Measurements from ENCODE around the gene CHRM1.
A peak's percentile ranks its signal among the peaks of the same experiment; 100 is the strongest.
"Not testable (repeated sequence)": the region's sequence is repeated elsewhere in the genome, so short reads cannot be mapped to it uniquely, and the experiment has no call there.

CHRM1 gene

DNA sequence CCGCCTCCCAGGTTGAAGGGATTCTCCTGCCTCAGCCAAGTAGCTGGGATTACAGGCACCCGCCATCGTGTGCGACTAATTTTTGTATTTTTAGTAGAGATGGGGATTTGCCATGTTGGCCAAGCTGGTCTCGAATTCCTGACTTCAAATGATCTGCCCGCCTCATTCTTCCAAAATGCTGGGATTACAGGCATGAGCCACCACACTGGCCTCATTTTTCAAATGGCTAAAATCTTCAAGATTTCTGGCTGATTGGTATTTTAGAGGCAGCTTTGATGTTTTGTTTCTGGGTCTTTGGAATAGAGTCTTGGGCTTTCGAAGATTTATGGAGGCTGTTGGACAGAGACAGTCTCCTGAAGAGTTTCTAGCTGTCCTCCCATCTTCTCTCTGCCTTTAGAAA, 46.3 kb downstream of the CHRM1 start:
- TF ChIP-seq, protein P1, sequence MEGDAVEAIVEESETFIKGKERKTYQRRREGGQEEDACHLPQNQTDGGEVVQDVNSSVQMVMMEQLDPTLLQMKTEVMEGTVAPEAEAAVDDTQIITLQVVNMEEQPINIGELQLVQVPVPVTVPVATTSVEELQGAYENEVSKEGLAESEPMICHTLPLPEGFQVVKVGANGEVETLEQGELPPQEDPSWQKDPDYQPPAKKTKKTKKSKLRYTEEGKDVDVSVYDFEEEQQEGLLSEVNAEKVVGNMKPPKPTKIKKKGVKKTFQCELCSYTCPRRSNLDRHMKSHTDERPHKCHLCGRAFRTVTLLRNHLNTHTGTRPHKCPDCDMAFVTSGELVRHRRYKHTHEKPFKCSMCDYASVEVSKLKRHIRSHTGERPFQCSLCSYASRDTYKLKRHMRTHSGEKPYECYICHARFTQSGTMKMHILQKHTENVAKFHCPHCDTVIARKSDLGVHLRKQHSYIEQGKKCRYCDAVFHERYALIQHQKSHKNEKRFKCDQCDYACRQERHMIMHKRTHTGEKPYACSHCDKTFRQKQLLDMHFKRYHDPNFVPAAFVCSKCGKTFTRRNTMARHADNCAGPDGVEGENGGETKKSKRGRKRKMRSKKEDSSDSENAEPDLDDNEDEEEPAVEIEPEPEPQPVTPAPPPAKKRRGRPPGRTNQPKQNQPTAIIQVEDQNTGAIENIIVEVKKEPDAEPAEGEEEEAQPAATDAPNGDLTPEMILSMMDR (IDR thresholded peaks at IDR 0.05; ENCODE audit: insufficient read depth, low read length) = no peak
- no peak for TF ChIP-seq POLR2AphosphoS5 (IDR thresholded peaks at IDR 0.05; ENCODE audit: low read depth)
- no peak for TF ChIP-seq SPI1 (IDR thresholded peaks at IDR 0.05; ENCODE audit: borderline replicate concordance, low read depth)
- no peak for TF ChIP-seq GABPA (IDR thresholded peaks at IDR 0.05; ENCODE audit: low read depth)
- Histone ChIP-seq H3K27me3 (ENCODE audit: insufficient read depth, poor library complexity, severe bottlenecking) (no peaks in the 10 kb centered on the region), H3K4me3 (replicated peaks; ENCODE audit: insufficient read depth, low read length) (no peak overlapping the region), H3K27ac (replicated peaks) (no peak overlapping the region)
- no peak for DNase-seq (ENCODE audit: low read depth in 1 of 2, low spot score in 1 of 2)

DNA sequence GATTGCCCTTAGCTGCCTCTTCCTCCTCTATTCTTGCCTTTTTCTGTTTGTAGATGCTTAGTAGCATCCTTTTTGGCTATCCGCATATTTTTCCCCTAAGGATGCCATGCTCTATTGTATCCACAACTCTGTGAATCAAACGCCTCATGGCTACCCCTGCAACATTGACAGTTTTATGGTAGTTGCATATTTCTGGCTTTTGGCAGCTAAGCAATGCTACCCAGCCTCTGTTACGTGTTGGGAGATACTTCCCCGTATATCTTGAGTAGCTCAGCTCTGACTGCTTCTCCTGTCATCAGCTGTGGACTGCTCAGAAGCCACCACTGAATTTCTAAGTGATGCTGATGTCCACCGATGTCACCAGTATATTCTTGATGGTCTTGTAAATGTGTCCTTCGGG, 55.5 kb downstream of the CHRM1 start:
- no peak for TF ChIP-seq GABPA (IDR thresholded peaks at IDR 0.05; ENCODE audit: low read depth)
- TF ChIP-seq POLR2AphosphoS5 (IDR thresholded peaks at IDR 0.05; ENCODE audit: low read depth) = no peak
- TF ChIP-seq, protein P1 (IDR thresholded peaks at IDR 0.05; ENCODE audit: insufficient read depth, low read length) = no peak
- TF ChIP-seq SPI1 (IDR thresholded peaks at IDR 0.05; ENCODE audit: borderline replicate concordance, low read depth) = no peak
- TF ChIP-seq, protein P2, sequence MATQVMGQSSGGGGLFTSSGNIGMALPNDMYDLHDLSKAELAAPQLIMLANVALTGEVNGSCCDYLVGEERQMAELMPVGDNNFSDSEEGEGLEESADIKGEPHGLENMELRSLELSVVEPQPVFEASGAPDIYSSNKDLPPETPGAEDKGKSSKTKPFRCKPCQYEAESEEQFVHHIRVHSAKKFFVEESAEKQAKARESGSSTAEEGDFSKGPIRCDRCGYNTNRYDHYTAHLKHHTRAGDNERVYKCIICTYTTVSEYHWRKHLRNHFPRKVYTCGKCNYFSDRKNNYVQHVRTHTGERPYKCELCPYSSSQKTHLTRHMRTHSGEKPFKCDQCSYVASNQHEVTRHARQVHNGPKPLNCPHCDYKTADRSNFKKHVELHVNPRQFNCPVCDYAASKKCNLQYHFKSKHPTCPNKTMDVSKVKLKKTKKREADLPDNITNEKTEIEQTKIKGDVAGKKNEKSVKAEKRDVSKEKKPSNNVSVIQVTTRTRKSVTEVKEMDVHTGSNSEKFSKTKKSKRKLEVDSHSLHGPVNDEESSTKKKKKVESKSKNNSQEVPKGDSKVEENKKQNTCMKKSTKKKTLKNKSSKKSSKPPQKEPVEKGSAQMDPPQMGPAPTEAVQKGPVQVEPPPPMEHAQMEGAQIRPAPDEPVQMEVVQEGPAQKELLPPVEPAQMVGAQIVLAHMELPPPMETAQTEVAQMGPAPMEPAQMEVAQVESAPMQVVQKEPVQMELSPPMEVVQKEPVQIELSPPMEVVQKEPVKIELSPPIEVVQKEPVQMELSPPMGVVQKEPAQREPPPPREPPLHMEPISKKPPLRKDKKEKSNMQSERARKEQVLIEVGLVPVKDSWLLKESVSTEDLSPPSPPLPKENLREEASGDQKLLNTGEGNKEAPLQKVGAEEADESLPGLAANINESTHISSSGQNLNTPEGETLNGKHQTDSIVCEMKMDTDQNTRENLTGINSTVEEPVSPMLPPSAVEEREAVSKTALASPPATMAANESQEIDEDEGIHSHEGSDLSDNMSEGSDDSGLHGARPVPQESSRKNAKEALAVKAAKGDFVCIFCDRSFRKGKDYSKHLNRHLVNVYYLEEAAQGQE (IDR thresholded peaks at IDR 0.05; ENCODE audit: insufficient replicate concordance, low read depth) = no peak
- DNase-seq (ENCODE audit: low read depth in 1 of 2, low spot score in 1 of 2) = no peak
- Histone ChIP-seq H3K4me3 (replicated peaks; ENCODE audit: insufficient read depth, low read length) (no peak overlapping the region), H3K27me3 (ENCODE audit: insufficient read depth, poor library complexity, severe bottlenecking) (no peaks in the 10 kb centered on the region), H3K27ac (replicated peaks) (no peak overlapping the region)

DNA sequence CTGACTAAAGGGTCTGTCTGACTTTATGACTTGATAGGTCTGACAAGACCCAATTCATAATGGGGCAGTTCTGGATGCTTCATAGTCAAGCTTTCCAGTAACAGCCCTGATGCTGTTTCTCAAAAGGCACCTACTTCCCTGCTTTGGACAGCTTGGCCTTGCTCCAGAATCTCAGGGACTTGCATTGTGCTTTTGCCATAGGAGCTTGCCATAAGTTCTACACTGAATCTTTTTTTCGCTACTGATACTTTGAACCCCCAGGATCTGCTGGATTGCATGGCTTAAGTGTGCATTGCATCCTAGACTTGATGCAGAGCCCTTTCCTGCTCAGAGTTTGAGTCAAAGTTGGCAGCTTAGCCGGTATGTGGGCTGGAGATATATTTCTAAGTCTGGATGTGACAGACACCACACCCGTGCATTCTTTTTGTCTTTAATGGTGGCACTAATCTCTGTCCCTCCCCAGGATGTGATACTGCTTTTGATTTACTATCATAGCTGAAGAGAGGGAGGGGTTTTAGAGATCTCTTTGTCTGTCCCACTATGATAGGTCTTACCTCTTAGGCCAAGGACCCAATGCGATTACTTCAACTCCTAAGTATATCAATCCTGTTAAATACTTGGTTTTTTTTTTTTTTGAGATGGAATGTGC, 57.4 kb downstream of the CHRM1 start:
- Histone ChIP-seq H3K27ac (replicated peaks) (no peak overlapping the region), H3K4me3 (replicated peaks; ENCODE audit: insufficient read depth, low read length) (no peak overlapping the region), H3K27me3 (ENCODE audit: insufficient read depth, poor library complexity, severe bottlenecking) (no peaks in the 10 kb centered on the region)
- DNase-seq (ENCODE audit: low read depth in 1 of 2, low spot score in 1 of 2) = no peak
- TF ChIP-seq POLR2AphosphoS5 (IDR thresholded peaks at IDR 0.05; ENCODE audit: low read depth) = no peak
- TF ChIP-seq, protein P2 (IDR thresholded peaks at IDR 0.05; ENCODE audit: insufficient replicate concordance, low read depth) = no peak
- no peak for TF ChIP-seq GABPA (IDR thresholded peaks at IDR 0.05; ENCODE audit: low read depth)
- TF ChIP-seq, protein P1 (IDR thresholded peaks at IDR 0.05; ENCODE audit: insufficient read depth, low read length) = no peak
- TF ChIP-seq SPI1 (IDR thresholded peaks at IDR 0.05; ENCODE audit: borderline replicate concordance, low read depth) = no peak

DNA sequence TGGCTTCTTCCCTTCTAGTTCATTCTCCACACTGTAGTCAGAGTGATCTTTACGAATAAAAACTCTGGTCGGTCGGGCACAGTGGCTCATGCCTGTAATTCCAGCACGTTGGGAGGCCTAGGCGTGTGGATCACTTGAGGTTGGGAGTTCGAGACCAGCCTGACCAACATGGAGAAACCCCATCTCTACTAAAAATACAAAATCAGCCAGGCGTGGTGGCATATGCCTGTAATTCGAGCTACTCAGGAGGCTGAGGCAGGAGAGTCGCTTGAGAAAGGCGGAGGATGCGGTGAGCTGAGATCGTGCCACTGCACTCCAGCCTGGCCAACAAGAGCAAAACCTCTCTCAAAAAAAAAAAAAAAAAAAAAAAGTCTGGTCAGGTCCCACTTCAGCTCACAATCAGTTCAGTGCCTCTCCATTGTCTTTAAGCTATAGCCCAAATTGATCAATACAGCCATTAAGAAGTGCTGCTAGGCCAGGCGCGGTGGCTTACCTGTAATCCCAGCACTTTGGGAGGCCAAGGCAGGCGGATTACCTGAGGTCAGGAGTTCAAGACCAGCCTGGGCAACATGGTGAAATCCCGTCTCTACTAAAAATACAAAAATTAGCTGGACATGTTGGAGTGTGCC, 59.5 kb downstream of the CHRM1 start:
- H3K27me3 ChIP-seq (ENCODE audit: insufficient read depth, poor library complexity, severe bottlenecking); H3K4me3 ChIP-seq (replicated peaks; ENCODE audit: insufficient read depth, low read length); DNase-seq (ENCODE audit: low read depth in 1 of 2, low spot score in 1 of 2): not testable (repeated sequence)
- peak overlapping the region; percentile 40 for H3K27ac ChIP-seq (replicated peaks)

Data from HL-60 (cell line).